DMS53 (cell line): ENCODE results near the gene ACTA2.
A peak's percentile ranks its signal among the peaks of the same experiment; 100 is the strongest.
"Not testable (repeated sequence)": the region's sequence is repeated elsewhere in the genome, so short reads cannot be mapped to it uniquely, and the experiment has no call there.

Experiments
- DNase-seq: peaks from one replicate; lab custom pipeline; 2025; lab: John Stamatoyannopoulos, UW

The ACTA2 gene

DNA sequence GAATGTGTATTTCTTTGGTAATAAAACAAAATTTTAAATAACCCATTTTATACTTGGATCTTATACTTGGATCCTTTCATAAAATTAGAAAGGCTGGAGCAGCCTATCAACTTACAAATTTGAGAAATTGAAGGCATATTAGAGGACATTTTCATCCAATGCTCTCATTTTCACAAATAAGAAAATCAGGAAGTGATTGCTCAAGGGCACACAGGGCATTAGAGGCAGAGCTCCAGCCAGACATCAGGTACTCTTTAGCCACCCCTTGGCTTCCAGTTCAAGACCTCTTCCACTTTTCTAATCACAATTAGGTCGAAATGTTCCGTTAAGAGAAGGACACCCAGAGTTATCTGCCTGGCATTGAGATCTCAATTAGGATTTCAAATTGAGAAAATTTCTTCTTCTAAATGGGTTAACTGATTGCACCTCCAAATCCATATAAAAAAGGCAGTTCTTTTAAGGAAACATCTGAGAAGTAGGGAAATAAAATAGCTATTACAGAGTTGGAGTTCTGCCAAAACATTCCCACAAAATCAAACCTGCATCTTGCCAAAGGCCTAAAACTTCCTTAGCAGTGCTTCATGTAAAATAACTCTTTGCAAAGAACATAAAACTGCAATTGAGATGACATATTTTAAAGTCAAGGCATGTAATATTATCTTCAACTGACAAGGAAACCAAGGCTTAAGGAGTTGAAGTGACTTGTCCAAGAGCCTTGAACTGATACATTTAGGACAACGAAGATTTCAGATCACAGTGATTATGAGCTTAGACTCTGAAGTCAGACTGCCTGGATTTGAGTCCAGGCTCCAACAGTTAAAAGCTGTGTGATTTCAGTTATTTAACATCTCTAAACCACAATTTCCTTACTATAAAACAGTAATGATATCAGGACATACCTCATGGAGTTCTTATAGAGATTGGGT is 2.4 kb downstream of the ACTA2 start:
- no peak for DNase-seq

GRCh38 chr10:88949051-88949450 is 3.5 kb downstream of the ACTA2 start:
- no peak for DNase-seq

- DNase-seq: no peak
Observed at GRCh38 chr10:88946965-88947590, 5.5 kb downstream of the ACTA2 start.

- DNase-seq: no peak
Observed at GRCh38 chr10:88946200-88946599, 6.4 kb downstream of the ACTA2 start.

- no peak for DNase-seq
Observed at GRCh38 chr10:88944813-88945212, 7.8 kb downstream of the ACTA2 start.

- DNase-seq: no peak
Observed at GRCh38 chr10:88943778-88944177, 8.8 kb downstream of the ACTA2 start.

GRCh38 chr10:88941026-88941425 is 11.5 kb downstream of the ACTA2 start:
- no peak for DNase-seq

GRCh38 chr10:88938938-88939337 is 13.6 kb downstream of the ACTA2 start:
- DNase-seq: no peak

- no peak for DNase-seq
Observed at GRCh38 chr10:88938039-88938438, 14.5 kb downstream of the ACTA2 start.

- no peak for DNase-seq
Observed at GRCh38 chr10:88936656-88937055, 15.9 kb downstream of the ACTA2 start.

GRCh38 chr10:88934900-88935672 is 17.5 kb downstream of the ACTA2 start:
- DNase-seq: peak; percentile 93

- DNase-seq: no peak
Observed at GRCh38 chr10:88933564-88933963, 19.0 kb downstream of the ACTA2 start.

- peak; percentile 86 for DNase-seq
Observed at GRCh38 chr10:88932539-88933256, 19.9 kb downstream of the ACTA2 start.

DNA sequence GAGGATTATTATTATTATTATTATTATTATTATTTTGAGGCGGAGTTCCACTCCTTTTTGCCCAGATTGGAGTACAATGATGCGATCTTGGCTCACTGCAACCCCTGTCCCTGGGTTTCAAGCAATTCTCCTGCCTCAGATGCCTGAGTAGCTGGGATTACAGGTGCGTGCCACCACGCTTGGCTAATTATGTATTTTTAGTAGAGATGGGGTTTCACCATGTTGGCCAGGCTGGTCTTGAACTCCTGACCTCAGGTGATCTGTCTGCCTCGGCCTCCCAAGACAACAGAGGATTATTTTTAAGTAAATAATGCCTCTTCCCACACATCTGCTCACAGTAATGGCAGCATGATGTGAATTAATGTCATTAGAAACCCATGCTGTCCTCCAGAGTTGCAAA is 20.5 kb downstream of the ACTA2 start:
- not testable (repeated sequence) for DNase-seq

- DNase-seq: no peak
Observed at GRCh38 chr10:88931548-88931947, 21.0 kb downstream of the ACTA2 start.

GRCh38 chr10:88928254-88928653 is 24.3 kb downstream of the ACTA2 start:
- no peak for DNase-seq

- DNase-seq: no peak
Observed at GRCh38 chr10:88927416-88927690, 25.2 kb downstream of the ACTA2 start.

GRCh38 chr10:88926566-88927415 is 25.8 kb downstream of the ACTA2 start:
- DNase-seq: peak; percentile 25

DNA sequence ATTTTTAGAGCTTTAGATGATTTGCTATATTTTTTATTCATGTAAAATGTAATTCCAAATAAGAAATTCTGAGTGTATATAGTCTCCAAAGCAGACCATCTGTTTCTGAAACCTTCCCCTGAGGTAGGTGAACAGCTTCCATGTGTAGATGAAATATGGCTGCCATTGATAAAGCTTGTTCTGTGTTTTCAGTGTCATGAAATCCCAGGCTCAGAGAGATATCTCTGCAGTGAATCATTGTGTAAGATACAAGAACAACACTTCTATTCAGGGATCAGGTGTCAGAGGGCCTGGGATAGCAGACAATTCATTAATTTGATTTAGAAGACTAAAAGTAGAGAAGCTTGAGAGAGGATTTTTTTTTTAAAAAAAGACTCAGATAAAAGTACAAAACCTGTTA is 29.1 kb downstream of the ACTA2 start:
- no peak for DNase-seq

DNA sequence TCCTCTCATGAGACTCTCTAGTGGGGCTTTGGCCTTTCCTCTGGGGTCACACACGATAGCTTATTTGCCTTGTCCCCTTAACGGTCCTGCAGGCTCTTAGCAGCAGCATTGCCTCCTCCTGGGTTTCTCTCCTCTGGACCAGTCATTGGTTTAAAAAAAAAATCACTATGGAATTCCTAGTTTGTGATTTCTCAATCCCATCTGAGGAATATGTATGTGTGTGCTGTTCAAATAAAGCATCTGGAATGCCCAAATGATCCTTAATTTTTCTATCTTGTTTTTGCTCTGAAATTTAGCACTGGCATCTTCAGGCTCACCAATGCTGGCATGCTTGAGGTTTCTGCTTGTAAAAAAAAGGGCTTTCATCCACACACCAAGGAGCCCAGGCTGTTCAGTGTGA is 30.5 kb downstream of the ACTA2 start:
- DNase-seq: no peak

DNA sequence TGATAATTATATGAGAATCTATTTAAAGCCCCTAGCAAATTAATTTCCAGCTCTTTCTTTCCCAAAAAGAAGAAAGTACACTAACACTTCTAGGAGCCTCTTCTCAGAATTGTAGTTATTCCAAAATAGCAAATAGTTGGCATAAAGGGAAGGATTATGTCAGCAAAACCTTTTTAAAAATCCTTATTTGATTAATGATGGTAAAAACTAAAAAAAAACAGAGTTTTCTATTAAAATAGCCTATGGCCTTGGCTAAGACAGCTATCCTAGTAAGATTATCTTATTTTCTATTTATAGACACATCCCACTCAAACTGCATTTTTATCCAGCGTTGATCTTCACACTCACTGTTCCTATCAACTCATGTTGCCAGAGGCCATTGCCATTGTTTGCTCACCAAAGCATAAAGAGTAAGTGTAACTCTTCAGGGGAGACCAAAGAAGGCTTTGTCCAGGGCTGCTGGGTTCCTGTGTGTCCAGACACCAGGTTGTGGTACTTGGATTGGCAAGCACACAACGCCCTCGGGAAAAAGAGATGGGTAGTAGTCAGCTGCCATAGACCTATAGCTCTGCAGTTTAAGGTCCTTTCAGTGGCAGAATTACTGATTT is 31.5 kb downstream of the ACTA2 start:
- no peak for DNase-seq
